GM21360 (cell line): Measurements from ENCODE around the gene GCM1.

Experiments used
- ATAC-seq: cut with Tn5 transposase; IDR thresholded peaks from one replicate; pipeline ENCODE4 v1.9.1; 2021; ENCODE audit warnings: mild to moderate bottlenecking, moderate library complexity; ENCODE audit not compliant: unreplicated experiment

GCM1 gene

DNA sequence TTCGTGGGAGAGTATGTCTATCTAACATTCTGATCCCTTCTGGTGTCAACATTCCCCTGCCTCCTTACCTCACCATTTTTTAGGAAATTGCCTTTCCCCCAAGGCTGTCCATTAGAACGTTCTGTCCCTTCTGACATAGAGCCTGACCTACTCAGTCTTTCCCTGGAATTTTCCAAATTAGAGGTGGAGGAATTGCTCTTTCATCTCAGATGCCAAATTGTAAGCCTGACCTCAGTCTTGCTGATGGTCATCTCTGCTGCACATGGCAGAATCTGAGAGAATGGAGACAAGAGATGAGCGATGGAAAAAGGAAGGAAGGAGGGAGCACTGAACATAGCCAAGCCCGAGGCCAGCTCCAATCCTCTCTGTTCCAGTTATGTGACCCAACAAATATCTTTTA, 5.4 kb upstream of the GCM1 start:
- ATAC-seq = no peak

- ATAC-seq = no peak
Measured at GRCh38 chr6:53152576-53152975, 3.9 kb upstream of the GCM1 start.

- ATAC-seq = no peak
Measured at GRCh38 chr6:53151676-53152075, 3.0 kb upstream of the GCM1 start.

DNA sequence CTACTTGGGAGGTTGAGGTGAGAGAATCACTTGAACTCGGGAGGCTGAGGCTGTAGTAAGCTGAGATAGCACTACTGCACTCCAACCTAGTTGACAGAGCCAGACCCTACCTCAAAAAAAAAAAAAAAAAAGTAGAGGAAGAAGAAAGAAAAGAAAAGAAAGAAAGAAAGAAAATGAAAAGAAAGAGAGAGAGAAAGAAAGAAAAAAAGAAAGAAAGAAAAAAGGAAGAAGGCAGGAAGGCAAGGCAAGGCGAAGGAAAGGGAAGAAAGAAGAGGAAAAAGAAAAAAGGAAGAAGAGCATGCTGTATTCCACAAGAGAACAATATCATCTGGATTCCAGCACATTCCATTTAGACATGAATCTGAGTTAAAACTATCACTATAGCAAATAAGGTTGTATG, 3.8 kb downstream of the GCM1 start:
- no peak for ATAC-seq

DNA sequence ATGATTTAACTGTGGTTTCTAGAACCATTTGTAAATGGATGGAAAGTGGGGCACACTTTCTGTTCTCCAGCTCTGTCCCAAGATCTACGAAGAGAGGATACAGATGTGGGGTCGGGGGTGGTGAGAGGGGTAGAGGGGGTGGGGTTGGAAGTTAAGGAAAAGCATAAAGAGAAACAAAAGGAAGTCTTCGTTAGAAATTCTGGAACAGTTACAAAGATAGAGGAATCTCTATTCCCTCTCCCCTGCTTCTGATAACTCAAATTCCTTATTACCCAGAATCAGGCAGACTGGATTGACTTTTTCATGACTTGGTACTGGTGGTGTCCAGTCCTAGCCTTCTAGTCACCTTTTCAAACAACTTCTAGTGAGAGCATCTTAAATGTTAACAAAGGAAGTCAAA, 4.9 kb downstream of the GCM1 start:
- ATAC-seq = no peak

- ATAC-seq = no peak
Measured at GRCh38 chr6:53142810-53143209, 5.8 kb downstream of the GCM1 start.

GRCh38 chr6:53139841-53140413, 8.7 kb downstream of the GCM1 start:
- no peak for ATAC-seq

DNA sequence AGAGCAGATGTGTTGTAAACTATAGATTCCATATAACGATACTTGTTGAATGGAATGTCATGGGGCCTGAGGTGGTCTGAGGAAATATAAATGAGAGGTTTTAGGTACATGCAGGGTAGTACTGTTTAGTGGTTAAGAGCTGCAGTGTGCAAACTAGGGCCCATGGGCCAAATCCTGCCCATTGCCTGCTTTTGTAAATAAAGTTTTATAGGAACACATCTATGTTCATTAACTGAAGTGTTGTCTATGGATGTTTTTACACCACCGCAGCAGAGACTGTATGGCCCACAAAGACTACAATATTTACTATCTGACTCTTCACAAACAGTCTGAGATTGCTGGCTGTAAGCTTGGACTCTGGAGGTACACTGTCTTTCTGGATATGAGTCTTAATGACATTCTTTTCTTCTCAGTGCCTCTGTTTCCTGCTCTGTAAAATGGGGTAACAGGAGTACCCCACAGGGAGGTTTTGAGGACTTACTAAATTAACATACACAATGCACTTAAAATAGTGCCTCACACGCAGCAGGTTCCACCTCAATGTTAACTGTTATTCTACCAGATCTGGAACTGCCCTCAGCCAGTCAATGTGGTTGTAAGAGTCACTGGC, 12.5 kb downstream of the GCM1 start:
- ATAC-seq = no peak

DNA sequence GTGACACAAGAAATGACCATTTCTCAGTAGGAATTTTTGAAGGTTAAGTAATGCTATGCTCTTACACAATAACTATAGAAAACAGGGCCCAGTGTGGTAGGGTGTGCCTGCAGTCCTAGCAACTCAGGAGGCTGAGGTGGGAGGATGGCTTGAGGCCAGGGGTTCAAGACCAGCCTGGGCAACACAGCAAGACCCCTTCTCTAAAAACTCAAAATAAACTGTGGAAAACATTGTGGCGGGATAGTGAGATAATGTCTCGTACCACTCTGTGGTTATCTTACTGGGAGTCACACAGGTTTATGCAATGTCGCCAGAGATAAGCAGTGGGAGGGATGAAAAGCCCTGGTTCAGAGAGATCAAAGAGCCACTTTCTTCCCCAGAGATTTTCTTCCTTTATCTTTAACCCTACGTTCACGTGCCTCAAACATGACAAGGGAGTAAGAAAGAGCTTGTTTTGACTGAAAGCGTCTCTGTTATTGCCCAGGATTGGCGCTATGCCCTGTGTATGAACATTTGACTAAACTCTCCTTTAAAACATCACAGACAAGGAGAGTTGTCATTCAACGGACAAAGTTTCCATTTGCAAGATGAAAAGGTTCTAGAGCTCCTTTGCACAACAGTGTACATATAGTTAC, 13.9 kb downstream of the GCM1 start:
- ATAC-seq = no peak

GRCh38 chr6:53133961-53134360, 14.7 kb downstream of the GCM1 start:
- ATAC-seq = no peak

DNA sequence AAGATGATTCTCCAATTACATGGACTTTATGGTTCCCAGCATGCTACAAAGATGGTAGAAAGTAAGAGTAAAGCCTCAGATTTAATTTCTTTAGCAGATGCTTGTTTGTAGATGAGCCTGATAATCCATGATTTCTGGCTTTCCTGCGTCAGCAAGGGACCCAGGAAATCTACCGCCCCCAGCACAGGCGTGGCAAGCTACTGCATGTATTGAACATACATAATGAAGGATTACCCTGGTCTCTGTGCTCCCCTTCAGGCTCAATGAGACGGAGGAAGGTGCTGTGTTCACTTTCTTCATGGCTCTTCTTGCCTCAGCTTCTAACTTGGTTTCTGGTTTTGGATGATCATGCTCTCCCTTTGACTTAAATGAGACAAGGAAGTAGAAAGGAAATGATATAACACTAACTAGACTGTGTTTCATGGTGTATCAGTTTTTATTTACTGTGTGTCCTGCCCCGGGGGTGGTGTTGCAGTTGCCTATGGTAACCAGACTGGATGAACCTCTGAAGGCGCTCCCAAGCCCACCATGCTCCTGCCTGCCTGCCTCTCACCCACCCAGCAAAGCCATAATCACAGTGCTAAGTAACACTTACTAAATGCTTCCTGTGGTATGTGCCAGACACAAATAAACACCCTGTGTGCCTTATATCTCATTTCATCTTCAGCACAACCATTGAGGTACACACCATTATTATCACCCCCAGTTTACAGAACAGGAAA, 17.9 kb downstream of the GCM1 start:
- ATAC-seq = no peak

GRCh38 chr6:53128842-53129241, 19.8 kb downstream of the GCM1 start:
- no peak for ATAC-seq

- ATAC-seq = no peak
Measured at GRCh38 chr6:53125276-53125675, 23.4 kb downstream of the GCM1 start.

DNA sequence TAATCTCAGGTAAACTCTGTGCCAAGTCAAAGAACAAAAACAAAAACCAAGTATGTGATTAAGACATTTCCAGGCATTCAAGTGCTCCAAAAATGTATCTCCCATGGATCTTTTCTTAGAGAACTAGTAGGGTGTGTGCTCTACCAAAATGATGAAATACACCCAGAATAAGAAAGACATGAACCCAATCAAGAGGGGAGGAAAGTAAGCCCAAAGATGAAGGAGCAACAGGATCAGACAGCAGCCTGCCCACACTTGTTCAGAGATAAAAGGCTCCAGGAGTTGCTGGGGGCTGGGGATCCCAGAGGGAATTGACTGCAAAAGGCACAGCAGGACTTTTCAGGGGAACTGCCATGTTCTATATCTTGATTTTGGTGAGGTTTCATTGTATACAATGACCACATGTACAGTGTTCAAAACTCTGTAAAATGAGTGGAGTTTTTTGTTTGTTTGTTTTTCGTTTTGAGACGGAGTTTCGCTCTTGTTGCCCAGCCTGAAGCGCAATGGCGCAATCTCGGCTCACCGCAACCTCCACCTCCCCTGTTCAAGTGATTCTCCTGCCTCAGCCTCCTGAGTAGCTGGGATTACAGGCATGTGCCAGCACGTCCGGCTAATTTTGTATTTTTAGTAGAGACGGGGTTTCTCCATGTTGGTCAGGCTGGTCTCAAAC, 24.4 kb downstream of the GCM1 start:
- ATAC-seq = no peak

GRCh38 chr6:53119772-53120409, 28.8 kb downstream of the GCM1 start:
- no peak for ATAC-seq

DNA sequence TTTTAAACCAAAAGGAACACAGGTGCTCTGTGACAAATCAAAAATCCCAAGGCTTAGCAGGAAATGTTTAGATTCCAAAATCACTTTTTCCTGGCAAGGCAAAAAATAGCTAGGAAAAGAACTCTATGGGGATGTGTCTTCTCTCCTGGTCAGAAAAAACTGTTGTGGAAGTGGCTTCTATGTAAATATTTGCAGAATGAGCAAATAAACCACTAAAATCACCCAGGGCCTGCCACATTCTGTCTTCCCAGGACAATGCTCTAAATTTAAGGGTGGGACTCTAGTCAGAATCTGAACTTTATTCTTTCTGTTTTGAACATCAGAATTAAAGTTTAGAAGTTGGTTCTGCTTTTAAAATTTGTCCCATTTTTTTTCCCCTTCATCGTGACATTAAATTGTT, 29.3 kb downstream of the GCM1 start:
- ATAC-seq = no peak

GRCh38 chr6:53115741-53116140, 32.9 kb downstream of the GCM1 start:
- no peak for ATAC-seq

DNA sequence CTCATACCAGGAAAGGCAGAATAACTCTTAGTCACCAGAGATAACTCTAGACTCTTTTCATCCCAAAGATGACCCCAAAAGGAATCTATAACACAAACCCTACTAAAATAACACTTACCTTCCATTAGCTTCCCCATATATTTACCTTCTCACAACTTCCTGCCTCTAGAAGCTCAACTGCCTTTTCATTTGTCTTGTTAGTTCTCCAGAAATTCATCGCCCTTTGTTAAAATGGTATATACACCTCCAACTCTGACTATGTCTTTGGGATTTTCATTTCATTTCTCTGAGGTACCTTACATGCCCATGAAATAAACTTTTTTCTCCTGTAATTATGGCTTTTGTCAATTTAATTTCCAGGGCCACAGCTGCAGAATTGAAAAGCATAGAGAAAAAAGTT, 33.5 kb downstream of the GCM1 start:
- ATAC-seq = no peak

GRCh38 chr6:53113742-53114141, 34.9 kb downstream of the GCM1 start:
- no peak for ATAC-seq

GRCh38 chr6:53112871-53113270, 35.8 kb downstream of the GCM1 start:
- no peak for ATAC-seq

DNA sequence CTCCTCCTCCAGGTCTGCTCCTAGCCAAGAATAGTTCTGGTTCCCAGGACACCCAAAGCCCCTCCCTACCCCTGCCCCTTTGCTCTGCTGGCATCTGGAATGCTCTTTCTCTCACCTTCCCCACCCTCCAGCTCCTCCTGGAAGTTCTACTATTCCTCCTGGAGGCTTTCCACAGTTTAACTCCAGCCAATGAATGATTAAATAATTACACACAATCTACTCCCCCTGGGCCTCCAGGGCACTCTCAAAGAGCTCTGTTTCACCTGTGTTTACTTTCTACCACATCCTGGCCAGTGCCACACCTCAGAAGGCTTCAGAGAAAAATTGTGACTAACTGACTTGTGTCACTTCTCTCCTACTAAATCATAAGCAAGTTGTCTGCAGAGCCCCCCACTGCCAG, 36.2 kb downstream of the GCM1 start:
- ATAC-seq = no peak
